Posterior cingulate gyrus (tissue), 11 donors: ENCODE data around the gene UQCRH.
"Not testable (repeated sequence)": the region's sequence is repeated elsewhere in the genome, so short reads cannot be mapped to it uniquely, and the experiment has no call there.

ENCODE experiments used
- DNase-seq, 10 donors: peaks; one replicate each; pipeline versions ENCODE4 v3.0.0 to v3.0.0-alpha.2; 2020 to 2021; ENCODE audit warnings: mixed read lengths in 3 of 10
- intact Hi-C: fragments of 100-400 bp; cut with DNase I; formaldehyde crosslinking; loops from one replicate; pipeline ENCODE4 v1.15.1; 2023

Gene UQCRH

DNA sequence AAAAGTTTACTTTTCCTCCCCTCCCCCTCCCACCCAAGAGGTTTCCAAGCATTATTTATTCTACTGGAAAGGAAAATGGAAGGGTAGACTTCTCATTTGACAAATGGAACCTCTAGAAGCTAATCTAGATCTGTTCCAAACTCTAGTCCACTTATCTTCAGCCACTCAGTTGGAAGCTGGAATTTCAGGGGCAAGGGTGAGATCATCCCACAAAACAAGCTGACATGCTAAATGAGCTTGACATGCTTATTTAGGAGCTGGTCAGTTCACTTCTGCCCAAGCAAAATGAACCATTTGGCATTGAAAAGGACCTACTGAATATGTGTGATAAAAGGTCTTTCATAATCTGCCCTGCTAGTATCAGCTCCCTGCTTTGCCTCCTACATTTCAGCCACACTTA lies 5.1 kb upstream of the UQCRH start:
- intact Hi-C loops = no loop called here
- no peak for DNase-seq

DNA sequence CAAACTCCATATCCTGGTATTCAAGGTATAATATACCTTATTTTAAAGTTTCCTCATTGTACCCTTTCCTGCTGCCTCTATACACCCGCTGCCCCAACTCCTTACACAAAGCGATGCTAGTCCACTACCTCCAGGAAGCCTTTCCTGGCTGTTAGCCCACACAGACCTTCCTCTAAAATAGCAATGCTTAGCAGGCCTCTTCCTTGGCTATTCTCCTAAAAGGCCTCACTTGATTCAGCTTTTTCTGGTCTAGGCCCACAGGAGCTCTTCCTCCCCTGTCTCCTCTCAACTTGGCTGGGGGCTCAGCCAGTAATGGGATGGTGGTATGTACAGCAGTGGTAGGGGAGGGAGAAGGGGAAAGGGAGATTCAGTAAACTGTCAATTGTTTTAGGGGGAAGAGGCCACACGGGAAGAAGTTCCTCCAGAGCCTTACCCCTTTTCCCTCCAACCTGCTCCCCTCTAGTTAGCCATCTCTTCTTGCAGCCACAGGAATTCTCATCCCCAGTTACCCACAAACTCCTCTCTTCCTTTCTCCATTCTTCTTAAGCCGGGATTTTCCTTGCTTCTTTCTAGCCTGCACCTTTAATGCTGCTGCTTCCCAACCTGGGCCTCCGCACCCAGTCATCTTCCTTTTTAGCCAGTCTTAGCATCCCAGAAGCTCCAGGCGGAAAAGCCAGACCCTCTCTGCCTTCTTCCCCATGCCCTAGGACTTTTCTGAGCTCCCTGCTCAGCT lies 2.7 kb upstream of the UQCRH start:
- intact Hi-C loops = no loop called here
- peak in 1 of 10 donors; percentile 57 for DNase-seq

DNA sequence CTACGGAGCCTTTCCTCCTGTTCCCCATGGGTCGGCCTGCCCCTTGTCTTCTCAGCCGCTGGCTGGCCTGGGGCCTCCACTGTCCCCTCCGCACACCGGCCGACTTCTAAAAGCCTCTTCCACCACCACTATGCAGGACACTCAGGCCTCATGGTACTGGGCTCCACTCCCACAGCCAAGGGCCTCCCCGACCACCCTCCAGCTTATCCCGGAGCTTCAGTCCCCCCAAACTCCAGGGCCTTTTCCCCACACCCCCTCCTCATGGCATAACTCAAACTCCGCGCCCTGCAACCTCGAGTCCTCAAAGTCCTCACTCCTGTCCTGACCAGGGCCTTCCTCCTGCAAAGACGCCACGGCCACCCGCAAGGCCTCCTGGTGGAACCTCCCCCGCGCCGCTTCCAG lies 2.1 kb upstream of the UQCRH start:
- intact Hi-C loops = no loop called here
- peak in 1 of 10 donors; percentile 75 for DNase-seq

DNA sequence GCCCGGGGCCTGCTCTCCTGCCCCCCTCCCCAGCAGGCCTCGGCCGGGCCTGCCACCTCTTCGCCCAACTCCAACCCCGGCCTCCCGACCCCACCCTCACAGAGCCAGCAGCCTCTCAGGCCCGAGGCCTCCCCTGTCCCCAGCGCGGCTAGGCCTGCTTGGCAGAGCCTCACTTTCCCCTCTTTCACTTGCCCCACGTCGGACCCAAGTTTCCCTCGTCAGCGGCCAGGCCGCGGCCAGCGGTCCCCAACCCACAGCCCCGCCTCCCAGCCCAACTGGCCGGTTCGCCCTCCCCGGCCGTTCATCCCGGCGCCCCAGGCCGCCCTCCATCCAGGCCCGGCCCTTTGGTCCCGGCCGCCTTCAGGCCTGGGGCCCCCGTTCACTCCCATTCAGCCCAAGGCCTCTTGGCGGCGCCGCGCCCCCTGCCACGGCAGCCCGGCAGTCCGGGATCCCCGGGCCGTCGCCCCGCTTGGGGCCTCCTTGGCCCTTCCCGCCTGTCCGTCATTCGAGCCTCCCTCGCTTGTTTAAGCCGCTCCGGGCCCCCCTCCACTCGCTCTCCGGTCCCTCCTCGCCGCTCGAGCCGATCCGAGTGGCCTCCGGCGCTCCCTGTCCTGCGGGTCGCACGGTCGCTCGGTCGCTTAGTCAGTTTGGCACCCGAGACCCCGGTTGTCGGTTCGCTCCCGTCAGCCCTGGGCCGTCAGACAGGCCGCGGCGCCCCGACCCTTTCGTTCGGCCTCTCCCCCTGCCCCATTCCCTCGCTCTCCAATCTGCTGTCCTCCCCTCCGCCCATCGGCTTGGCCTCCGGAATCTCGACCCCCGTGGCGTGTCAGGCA lies 1.5 kb upstream of the UQCRH start:
- DNase-seq = peak; percentile 25 to 92 (median 36)
- intact Hi-C loops = loop anchor here (2.0 kb wide), 2 partner anchors 39 to 55 kb away; partner anchors contain the start of genes NSUN4 and RAD54L

DNA sequence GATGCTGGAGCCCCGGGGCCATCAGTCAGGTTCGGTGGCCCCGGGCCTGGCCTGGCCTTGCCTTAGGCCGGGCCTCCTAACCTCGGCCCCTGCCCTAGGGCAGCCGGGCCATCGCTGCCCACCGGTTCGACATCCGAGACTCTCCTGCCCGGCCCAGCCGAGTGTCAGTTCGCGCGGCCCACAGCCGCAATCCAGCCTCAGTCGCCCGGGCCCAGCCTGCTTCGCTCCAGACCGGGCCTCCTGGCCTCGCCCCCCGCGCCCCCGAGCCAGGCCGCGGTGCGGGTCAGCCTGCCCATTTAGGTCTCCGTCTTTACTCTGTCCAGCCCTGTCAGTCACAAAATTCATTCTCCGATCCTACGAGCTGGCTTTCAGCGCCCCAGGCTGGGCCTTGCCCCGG lies 859 bp upstream of the UQCRH start:
- intact Hi-C loops = loop anchor here (2.0 kb wide), 2 partner anchors 38 to 56 kb away; partner anchors contain the start of genes NSUN4 and RAD54L
- peak in 7 of 10 donors; percentile 20 to 87 (median 48) for DNase-seq

DNA sequence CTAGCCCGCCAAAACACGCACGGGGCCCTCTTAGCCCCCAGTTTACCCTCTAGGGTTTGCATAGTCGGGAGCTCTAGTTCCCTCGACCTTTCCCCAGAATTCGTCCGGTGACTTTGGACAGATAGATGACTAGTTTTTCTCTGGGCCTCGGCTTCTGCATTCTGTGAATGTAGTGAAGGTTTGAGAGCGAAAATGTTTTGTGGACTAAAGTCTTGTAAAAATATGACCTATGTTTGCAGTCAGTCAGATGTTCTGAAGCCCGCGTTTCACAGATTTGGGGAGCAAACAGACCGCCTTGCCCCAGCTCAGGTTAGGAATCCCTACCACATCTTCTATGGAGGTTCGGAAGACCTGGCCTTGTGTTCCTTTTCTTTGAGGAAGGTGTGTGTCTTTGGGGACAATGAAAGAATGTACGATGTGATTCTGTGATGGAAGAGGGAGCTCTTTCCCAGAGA lies 401 bp downstream of the UQCRH start:
- DNase-seq = no peak
- intact Hi-C loops = loop anchor here (2.0 kb wide), 2 partner anchors 37 to 57 kb away; partner anchors contain the start of genes NSUN4 and RAD54L

DNA sequence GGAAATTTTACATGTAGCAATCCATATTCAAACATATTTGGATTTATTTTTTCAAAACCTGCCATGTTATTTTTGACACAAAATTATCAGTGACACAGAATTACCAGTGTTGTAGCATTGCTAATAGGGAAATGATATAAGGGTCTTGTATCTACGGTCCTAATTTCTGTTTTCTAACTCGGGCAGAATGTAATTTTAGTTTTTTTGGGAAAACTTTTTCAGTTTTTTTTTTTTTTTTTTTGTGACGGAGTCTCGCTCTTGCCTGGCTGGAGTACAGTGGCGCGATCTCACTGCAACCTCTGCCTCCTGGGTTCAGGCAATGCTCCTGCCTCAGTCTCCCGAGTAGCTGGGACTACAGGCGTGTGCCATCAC lies 2.6 kb downstream of the UQCRH start:
- intact Hi-C loops = no loop called here
- peak in 2 of 10 donors; percentile 29 to 43 for DNase-seq

DNA sequence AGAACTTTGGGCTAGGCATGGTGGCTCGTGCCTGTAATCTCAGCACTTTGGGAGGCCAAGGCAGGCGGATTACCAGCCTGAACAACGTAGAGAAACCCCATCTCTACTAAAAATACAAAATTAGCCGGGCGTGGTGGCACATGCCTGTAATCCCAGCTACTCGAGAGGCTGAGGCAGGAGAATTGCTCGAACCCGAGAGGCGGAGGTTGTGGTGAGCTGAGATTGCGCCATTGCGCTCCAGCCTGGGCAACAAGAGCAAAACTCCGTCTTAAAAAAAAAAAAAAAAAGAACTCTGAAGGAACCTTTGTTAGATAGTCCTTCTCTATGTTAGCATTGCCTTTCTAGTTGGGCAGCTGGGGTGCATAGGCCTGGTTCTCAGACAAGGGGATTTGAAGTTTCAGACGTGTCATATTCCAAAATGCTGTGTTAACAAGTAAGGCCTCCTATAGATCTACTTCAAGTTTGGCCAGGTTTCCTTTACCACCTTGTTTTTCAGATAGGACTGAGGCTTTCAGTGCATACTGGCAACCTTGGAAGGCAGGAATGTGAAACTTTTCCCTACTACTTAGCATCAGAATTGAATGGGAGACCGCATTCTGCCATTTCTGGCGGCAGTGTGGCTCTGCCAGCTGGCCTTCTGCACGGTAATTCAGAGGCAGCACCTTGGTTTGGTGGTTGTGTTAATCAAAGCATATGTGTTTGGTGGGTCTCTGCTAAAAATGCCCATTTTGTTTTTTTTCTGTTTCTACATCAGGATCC lies 6.1 kb downstream of the UQCRH start:
- DNase-seq = peak in 2 of 10 donors; percentile 13 to 34
- intact Hi-C loops = no loop called here

DNA sequence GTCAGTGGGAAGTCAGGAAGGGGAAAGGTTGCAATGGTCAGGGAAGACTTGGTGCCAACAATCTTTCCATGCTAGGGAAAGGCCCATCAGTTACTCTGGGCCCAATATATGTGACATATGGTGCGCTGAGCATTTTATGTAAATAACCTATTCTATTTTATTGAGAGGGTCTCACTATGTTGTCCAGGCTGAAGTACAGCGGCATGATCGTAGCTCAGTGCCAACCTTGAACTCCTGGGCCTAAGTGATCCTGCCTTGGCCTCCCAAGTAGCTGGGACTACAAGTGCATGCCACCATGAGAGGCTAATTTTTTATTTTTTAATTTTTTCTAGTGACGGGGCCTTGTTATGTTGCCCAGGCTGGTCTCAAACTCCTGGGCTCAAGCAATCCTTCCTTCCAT lies 6.8 kb downstream of the UQCRH start:
- intact Hi-C loops = no loop called here
- DNase-seq = no peak

DNA sequence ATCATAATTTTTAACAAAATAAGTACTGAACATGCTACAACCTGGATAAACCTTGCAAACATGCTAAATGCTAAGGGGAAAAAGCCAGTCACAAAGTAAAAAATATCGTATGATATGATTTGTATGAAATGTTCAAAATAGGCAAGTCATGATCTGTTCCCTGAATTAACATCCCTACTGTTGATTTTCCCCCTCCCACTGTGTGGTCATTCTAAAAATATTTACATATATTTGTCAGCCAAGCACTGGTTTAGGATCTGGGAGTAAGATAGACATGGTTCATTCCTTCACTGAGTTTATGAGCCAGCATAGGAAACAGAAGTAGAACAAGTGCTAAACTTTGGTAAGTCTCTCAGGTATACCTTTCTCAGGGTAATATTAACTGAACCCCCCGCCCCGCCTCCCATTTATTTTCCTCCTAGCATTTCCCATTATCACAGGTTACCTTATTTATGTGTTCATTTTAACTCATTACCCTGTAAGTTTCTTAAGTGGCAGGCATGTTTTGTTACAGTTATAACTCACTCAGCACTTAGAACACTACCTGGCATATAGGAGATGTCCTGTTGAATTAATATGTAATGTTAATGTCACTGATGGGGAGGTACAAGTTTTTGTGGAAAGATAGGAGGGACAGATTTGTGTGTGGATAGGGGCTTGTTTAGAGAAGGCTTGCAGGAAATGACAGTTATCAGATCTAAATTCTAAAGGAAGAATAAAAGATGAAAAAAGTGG lies 12.3 kb downstream of the UQCRH start:
- DNase-seq = peak in 1 of 10 donors; percentile 2
- intact Hi-C loops = no loop called here

DNA sequence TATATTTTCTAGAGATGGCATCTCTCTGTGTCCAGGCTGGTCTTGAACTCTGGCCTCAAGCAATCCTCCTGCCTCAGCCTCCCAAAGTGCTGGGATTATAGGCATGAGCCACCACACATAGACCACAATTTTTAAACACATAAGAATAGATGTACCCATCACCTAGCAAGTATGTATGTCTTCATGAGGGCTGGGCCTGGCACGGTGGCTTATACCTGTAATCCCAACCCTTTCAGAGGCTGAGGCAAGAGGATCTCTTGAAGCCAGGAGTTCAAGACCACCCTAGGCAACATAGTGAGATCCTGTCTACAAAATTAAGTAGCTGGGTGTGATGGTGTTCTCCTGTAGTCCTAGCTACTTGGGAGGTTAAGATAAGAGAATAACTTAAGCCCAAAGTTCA lies 13.8 kb downstream of the UQCRH start:
- DNase-seq = peak in 1 of 10 donors; percentile 0
- intact Hi-C loops = no loop called here

DNA sequence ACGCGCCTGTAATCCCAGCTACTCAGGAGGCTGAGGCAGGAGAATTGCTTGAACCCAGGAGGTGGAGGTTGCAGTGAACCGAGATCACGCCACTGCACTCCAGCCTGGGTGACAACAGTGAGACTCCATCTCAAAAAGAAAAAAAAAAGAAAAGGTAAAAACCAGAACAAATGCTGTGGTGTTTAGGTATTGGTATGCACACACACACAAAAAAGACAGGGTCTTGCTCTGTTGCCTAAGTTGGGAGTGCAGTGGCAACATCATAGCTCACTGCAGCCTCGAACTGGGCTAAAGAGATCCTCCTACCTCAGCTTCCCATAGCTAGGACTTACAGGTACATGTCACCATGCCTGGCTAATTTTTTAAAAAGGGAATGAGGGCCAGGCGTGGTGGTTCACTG lies 15.8 kb downstream of the UQCRH start:
- intact Hi-C loops, DNase-seq: not testable (repeated sequence)

DNA sequence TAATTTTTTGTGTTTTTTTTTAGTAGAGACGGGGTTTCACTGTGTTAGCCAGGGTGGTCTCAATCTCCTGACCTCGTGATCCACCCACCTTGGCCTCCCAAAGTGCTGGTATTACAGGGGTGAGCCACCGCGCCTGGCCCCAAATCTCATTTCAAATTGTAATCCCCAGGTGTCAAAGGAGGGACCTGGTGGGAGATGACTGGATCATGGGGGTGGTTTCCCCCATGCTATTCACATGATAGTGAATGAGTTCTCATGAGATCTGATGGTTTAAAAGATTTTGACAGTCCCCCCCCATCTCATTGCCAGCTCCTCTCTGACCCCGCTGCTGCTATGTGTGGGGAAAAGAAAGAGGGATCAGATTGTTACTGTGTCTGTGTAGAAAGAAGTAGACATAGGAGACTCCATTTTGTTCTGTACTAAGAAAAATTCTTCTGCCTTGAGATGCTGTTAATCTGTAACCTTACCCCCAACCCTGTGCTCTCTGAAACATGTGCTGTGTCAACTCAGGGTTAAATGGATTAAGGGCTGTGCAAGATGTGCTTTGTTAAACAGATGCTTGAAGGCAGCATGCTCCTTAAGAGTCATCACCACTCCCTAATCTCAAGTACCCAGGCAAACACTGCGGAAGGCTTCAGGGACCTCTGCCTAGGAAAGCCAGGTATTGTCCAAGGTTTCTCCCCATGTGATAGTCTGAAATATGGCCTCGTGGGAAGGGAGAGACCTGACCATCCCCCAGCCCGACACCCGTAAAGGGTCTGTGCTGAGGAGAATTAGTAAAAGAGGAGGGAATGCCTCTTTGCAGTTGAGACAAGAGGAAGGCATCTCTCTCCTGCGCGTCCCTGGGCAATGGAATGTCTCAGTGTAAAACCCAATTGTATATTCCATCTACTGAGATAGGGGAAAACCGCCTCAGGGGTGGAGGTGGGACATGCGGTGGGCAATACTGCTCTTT lies 16.7 kb downstream of the UQCRH start:
- peak in 1 of 10 donors; percentile 9 for DNase-seq
- intact Hi-C loops = not testable (repeated sequence)

DNA sequence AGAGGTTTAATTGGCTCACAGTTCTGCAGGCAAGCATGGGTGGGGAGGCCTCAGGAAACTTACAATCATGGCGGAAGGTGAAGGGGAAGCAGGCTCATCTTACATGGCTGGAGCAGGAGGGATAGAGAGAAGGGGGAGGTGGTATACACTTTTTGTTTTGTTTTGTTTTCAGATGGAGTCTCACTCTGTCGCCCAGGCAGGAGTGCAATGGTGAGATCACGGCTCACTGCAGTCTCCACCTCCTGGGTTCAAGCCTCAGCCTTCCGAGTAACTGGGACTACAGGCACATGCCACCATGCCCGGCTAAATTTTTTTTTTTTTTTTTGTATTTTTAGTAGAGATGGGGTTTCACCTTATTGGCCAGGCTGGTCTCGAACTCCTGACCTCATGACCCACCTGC lies 18.7 kb downstream of the UQCRH start:
- peak in 1 of 10 donors; percentile 31 for DNase-seq
- intact Hi-C loops = not testable (repeated sequence)

DNA sequence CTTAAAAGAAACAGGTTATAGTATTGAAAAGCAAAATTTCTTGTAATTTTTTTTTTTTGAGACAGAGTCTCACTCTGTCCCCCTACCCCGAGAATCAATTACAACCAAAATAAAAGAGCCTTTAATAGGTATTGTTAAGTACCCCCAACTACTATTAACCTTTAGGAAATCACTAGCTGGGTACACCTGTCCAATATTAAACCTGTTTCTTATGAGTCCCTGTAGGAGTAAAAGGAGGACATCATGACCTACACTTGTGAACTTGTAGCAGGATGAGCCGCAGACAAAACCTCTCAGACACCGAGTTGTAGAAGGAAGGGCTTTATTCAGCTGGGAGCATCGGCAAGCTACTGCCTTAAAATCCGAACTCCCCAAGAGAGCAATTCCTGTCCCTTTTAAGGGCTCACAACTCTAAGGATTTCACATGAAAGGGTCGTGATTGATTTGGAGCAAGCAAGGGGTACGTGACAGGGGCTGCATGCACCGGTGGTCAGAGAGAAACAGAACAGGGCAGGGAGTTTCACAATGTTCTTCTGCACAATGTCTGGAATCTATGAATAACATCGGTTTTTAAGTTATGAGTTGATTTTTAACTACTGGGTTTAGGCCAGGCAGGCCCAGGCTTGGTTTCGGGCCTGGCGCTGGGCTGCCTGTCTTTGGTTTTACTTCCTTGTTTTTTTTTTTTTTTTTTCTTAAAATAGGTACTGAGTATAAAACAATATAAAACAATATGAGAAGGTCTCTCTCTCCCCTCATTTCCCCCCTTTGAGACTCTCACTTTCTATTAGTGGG lies 22.0 kb downstream of the UQCRH start:
- intact Hi-C loops, DNase-seq: not testable (repeated sequence)

DNA sequence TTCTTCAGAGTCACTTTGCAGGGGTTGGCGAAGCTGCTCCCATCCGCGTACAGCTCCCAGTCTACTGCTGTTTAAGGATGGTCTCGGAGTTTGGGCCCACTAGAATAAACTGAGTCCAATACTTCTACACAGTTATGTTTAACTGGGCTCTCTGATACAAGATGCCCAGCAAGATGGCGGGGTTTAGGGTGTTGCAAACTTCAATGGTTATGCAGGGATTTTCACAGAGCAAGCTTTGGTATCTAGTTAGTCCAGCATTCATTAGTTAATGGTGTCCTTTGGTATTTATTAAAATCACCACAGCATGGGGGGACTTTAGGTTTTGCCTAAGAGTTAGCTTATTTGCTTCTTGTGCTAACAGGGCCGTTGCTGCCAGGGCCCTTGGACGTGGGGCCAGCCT lies 24.7 kb downstream of the UQCRH start:
- intact Hi-C loops = not testable (repeated sequence)

DNA sequence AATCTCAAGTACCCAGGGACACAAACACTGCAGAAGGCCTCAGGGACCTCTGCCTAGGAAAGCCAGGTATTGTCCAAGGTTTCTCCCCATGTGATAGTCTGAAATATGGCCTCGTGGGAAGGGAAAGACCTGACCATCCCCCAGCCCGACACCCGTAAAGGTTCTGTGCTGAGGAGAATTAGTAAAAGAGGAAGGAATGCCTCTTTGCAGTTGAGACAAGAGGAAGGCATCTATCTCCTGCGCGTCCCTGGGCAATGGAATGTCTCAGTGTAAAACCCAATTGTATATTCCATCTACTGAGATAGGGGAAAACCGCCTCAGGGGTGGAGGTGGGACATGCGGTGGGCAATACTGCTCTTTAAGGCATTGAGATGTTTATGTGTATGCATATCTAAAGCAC lies 26.3 kb downstream of the UQCRH start:
- intact Hi-C loops, DNase-seq: not testable (repeated sequence)

More for the DNA sequence above, 24.7 kb downstream of the UQCRH start:
- DNase-seq = peak in 1 of 10 donors; percentile 36

DNA sequence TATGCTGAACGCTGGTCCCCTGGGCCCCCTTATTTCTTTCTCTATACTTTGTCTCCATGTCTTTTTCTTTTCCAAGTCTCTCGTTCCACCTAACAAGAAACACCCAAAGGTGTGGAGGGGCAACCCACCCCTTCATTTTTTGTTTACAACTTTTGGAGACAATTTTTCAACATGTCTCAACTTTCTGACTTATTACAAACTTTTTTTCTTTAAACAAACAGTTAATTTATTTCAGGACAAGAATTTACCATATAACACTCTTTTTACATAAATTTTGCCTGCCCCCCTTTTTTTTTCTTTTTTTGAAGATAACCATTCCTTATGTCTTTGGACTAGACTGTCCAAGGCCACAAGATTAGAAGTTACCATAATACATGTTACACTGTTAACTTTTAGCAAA lies 26.9 kb downstream of the UQCRH start:
- intact Hi-C loops, DNase-seq: not testable (repeated sequence)
